Measurements from ENCODE around the gene FBF1. TPM values are rescaled to one million over a fixed set of nuclear protein-coding genes. Genes with fewer than 3 reads are reported as not detected.

FBF1 gene
- total RNA-seq, 1 experiment from 2014 or later = 8.3 TPM

- Mint-ChIP-seq H3K9me3 (no peaks in the 10 kb centered on the region), H3K36me3 (ENCODE audit: insufficient read depth in 1 of 3, low read depth in 3 of 3) (no peaks in the 10 kb centered on the region; a peak in 1 of 7 replicates), H3K27me3 (ENCODE audit: low read depth) (no peaks in the 10 kb centered on the region; the same call in 1 of the 2 replicates), H3K27ac (no peak overlapping the region), H3K4me3 (no peak overlapping the region), H3K4me1 (peaks cover 6 to 23% of the 10 kb centered on the region in 2 experiments)
- Histone ChIP-seq H2BK5ac (ENCODE audit: insufficient read length, low read length) (no peak overlapping the region), H2AK5ac (ENCODE audit: insufficient read length, low read length) (no peak overlapping the region), H3K23me2 (ENCODE audit: insufficient read length, low read depth, low read length, poor library complexity, severe bottlenecking) (no peaks in the 10 kb centered on the region), H3K56ac (ENCODE audit: insufficient read length, low read depth, low read length) (no peak overlapping the region), H4K5ac (ENCODE audit: insufficient read length, low read depth, low read length) (no peak overlapping the region), H2AFZ (ENCODE audit: low read length) (no peak overlapping the region), H2BK12ac (ENCODE audit: insufficient read length, low read depth, low read length) (no peak overlapping the region), H3K79me1 (ENCODE audit: insufficient read depth, low read depth, low read length, poor library complexity, severe bottlenecking) (no peaks in the 10 kb centered on the region), H3K79me2 (ENCODE audit: insufficient read depth, low read length) (no peaks in the 10 kb centered on the region), H4K8ac (replicated peaks; ENCODE audit: insufficient read length, low read depth, low read length) (no peak overlapping the region), H3K4ac (ENCODE audit: low read depth, low read length) (no peak overlapping the region), H3T11ph (ENCODE audit: low read length) (no peak overlapping the region), H3K14ac (ENCODE audit: insufficient read depth, low read length) (no peak overlapping the region), H3K4me1 (ENCODE audit: insufficient read depth, low read length) (no peaks in the 10 kb centered on the region; the same call in 1 of the 2 replicates), H3K4me2 (ENCODE audit: insufficient read depth, insufficient read length, low read length) (no peak overlapping the region), H3K23ac (ENCODE audit: insufficient read length, low read depth, low read length) (no peak overlapping the region), H3K9me3 (ENCODE audit: control insufficient read depth, low read depth, low read length) (no peaks in the 10 kb centered on the region), H4K91ac (ENCODE audit: insufficient read length, low read depth, low read length) (no peak overlapping the region), H4K20me1 (ENCODE audit: control insufficient read depth, insufficient read depth, insufficient read length) (no peaks in the 10 kb centered on the region), H3K18ac (ENCODE audit: insufficient read length, low read depth, low read length) (no peak overlapping the region), H3K9ac (ENCODE audit: extremely low read depth, insufficient read length, low read length) (no peak overlapping the region), H2BK120ac (ENCODE audit: low read depth, low read length, poor library complexity, severe bottlenecking) (no peak overlapping the region), H2BK20ac (ENCODE audit: low read depth, low read length, poor library complexity, severe bottlenecking) (no peak overlapping the region), H3K27ac (ENCODE audit: insufficient read length, low read depth, low read length) (no peak overlapping the region), H2BK15ac (ENCODE audit: low read depth, low read length) (no peak overlapping the region), H3K27me3 (ENCODE audit: insufficient read depth, low read length) (no peaks in the 10 kb centered on the region)
- peak; percentile 70 for DNase-seq
- no CpG with 5 or more reads among the region's 8 CpGs for WGBS (ENCODE audit: extremely low coverage, insufficient read length, low lambda C conversion rate)
- TF ChIP-seq, protein P1, sequence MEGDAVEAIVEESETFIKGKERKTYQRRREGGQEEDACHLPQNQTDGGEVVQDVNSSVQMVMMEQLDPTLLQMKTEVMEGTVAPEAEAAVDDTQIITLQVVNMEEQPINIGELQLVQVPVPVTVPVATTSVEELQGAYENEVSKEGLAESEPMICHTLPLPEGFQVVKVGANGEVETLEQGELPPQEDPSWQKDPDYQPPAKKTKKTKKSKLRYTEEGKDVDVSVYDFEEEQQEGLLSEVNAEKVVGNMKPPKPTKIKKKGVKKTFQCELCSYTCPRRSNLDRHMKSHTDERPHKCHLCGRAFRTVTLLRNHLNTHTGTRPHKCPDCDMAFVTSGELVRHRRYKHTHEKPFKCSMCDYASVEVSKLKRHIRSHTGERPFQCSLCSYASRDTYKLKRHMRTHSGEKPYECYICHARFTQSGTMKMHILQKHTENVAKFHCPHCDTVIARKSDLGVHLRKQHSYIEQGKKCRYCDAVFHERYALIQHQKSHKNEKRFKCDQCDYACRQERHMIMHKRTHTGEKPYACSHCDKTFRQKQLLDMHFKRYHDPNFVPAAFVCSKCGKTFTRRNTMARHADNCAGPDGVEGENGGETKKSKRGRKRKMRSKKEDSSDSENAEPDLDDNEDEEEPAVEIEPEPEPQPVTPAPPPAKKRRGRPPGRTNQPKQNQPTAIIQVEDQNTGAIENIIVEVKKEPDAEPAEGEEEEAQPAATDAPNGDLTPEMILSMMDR (conservative IDR thresholded peaks at IDR 0.05) = no peak
These were observed 76.4 kb downstream of the FBF1 start for GRCh38 chr17:75864448-75864871.

Measured in H9 (cell line).